Vagina (tissue), 2 donors: ENCODE results near the gene MNX1.

Source experiments
- CTCF ChIP-seq, 3 experiments: fragments of 450-650 bp in 2 of 3; fragments of 200-600 bp in 1 of 3; sonication (generic) in 1 of 3; IDR thresholded peaks; one replicate each; pipeline ENCODE4 v1.5.1; 2017 to 2019; ENCODE audit warnings: antibody characterized with exemption in 3 of 3, mild to moderate bottlenecking in 2 of 3, moderate library complexity in 2 of 3
- POLR2A ChIP-seq, 2 donors: fragments of 450-650 bp; IDR thresholded peaks; one replicate each; pipeline ENCODE4 v1.6.1; 2017; ENCODE audit warnings: antibody characterized with exemption in 2 of 2, mild to moderate bottlenecking in 2 of 2, moderate library complexity in 2 of 2
- POLR2AphosphoS5 ChIP-seq, 2 donors: sonication (generic); formaldehyde crosslinking; IDR thresholded peaks; one replicate each; pipeline ENCODE4 v1.9.0; 2017; ENCODE audit warnings: antibody characterized with exemption in 2 of 2, mild to moderate bottlenecking in 2 of 2, low read depth in 1 of 2; ENCODE audit not compliant: insufficient read depth in 1 of 2

GRCh38 chr7:157053118-157053517 is 42.7 kb upstream of the MNX1 start:
- TF ChIP-seq CTCF (IDR thresholded peaks at IDR 0.05) (no peak), POLR2A (IDR thresholded peaks at IDR 0.05) (no peak), POLR2AphosphoS5 (IDR thresholded peaks at IDR 0.05; ENCODE audit: insufficient read depth in 1 of 2, low read depth in 1 of 2) (no peak)
